IMR-90 (cell line): ENCODE results near the gene WIPF1. TPM values are rescaled to one million over a fixed set of nuclear protein-coding genes. Genes with fewer than 3 reads are reported as not detected.

Experiments used
- ATAC-seq: fragments of 200-7000 bp; cut with Tn5 transposase; 2 replicates; pipeline ENCODE4 v1.9.1; 2020; ENCODE audit warnings: low read depth, mild to moderate bottlenecking, moderate library complexity
- BruUV-seq: library from RNA; stranded (reverse); fragments of 400-500 nt; replicated peaks from 2 replicates; lab custom pipeline; 2021; lab: Mats Ljungman, UMichigan
- CTCF ChIA-PET: fragments of 300-600 bp; formaldehyde crosslinking; extraction: SDS; loops from one replicate; lab custom pipeline; 2021; ENCODE audit warnings: antibody characterized with exemption; lab: Yijun Ruan, JAX
- POLR2A ChIA-PET: fragments of 300-600 bp; sonication (Branson Sonifier 250); formaldehyde crosslinking; loops from one replicate; lab custom pipeline; 2022; ENCODE audit warnings: antibody characterized with exemption; ENCODE audit not compliant: unreplicated experiment; lab: Charles Lee
- DNase-seq: peaks from one replicate; pipeline ENCODE4 v3.0.0; 2013
- H2AFZ ChIP-seq: replicated peaks from 2 replicates; pipeline ENCODE3; 2013; ENCODE audit warnings: low read length, mild to moderate bottlenecking; ENCODE audit not compliant: poor library complexity
- H2AK5ac ChIP-seq: 2 replicates; pipeline ENCODE4 v1.6.1; 2013; ENCODE audit warnings: low read depth, low read length, inconsistent platforms
- H2AK9ac ChIP-seq: replicated peaks from 2 replicates; pipeline ENCODE3; 2013; ENCODE audit warnings: mild to moderate bottlenecking, low read depth, low read length, moderate library complexity; ENCODE audit not compliant: poor library complexity
- H2BK120ac ChIP-seq: 2 replicates; pipeline ENCODE4 v1.6.1; 2013; ENCODE audit warnings: low read depth, low read length, inconsistent platforms
- H2BK15ac ChIP-seq: 3 replicates; pipeline ENCODE4 v1.6.1; 2013; ENCODE audit warnings: low read depth, low read length, inconsistent platforms
- H2BK20ac ChIP-seq: 2 replicates; pipeline ENCODE4 v1.6.1; 2013; ENCODE audit warnings: low read depth, mild to moderate bottlenecking, inconsistent platforms, low read length, moderate library complexity
- H2BK5ac ChIP-seq: 2 replicates; pipeline ENCODE4 v1.6.1; 2013; ENCODE audit warnings: mild to moderate bottlenecking, low read depth, low read length, inconsistent platforms; ENCODE audit not compliant: poor library complexity, severe bottlenecking
- H3K14ac ChIP-seq: replicated peaks from 2 replicates; pipeline ENCODE4 v1.6.1; 2013; ENCODE audit warnings: low read depth, low read length, inconsistent platforms
- H3K18ac ChIP-seq: 2 replicates; pipeline ENCODE4 v1.6.1; 2013; ENCODE audit warnings: low read depth, low read length, control low read depth
- H3K23ac ChIP-seq: 2 replicates; pipeline ENCODE4 v1.6.1; 2013; ENCODE audit warnings: low read depth, low read length, inconsistent platforms
- H3K27ac ChIP-seq: 2 replicates; pipeline ENCODE4 v1.5.1; 2013; ENCODE audit warnings: mild to moderate bottlenecking, control low read depth, low read length; ENCODE audit not compliant: insufficient read depth
- H3K27me3 ChIP-seq: 2 replicates; pipeline ENCODE4 v1.6.1; 2013; ENCODE audit warnings: low read length; ENCODE audit not compliant: control insufficient read depth, insufficient read depth
- H3K36me3 ChIP-seq: 2 replicates; pipeline ENCODE4 v1.6.1; 2013; ENCODE audit warnings: low read length, mixed read lengths; ENCODE audit not compliant: control insufficient read depth, insufficient read depth
- H3K4ac ChIP-seq: 2 replicates; pipeline ENCODE4 v1.6.1; 2013; ENCODE audit warnings: low read depth, low read length, inconsistent platforms
- H3K4me1 ChIP-seq: 2 replicates; pipeline ENCODE4 v1.6.1; 2013; ENCODE audit warnings: low read length, mixed read lengths; ENCODE audit not compliant: control insufficient read depth, insufficient read depth
- H3K4me2 ChIP-seq: 2 replicates; pipeline ENCODE4 v1.6.1; 2013; ENCODE audit warnings: low read depth, mild to moderate bottlenecking, control low read depth, low read length, moderate library complexity
- H3K4me3 ChIP-seq: 2 replicates; pipeline ENCODE4 v1.5.1; 2013; ENCODE audit warnings: low read depth, mild to moderate bottlenecking, control low read depth, low read length, moderate library complexity; ENCODE audit not compliant: insufficient read depth
- H3K56ac ChIP-seq: 2 replicates; pipeline ENCODE4 v1.6.1; 2013; ENCODE audit warnings: low read length, inconsistent platforms; ENCODE audit not compliant: insufficient read depth; ENCODE audit errors: extremely low read depth
- H3K79me1 ChIP-seq, 2 experiments: 2 replicates each; pipeline ENCODE4 v1.6.1; 2013; ENCODE audit warnings: low read length in 2 of 2, inconsistent platforms in 1 of 2, low read depth in 1 of 2
- H3K9ac ChIP-seq: 2 replicates; pipeline ENCODE4 v1.6.1; 2013; ENCODE audit warnings: low read depth, low read length, control low read depth
- H3K9me1 ChIP-seq: 2 replicates; pipeline ENCODE4 v1.6.1; 2013; ENCODE audit warnings: low read length, inconsistent platforms; ENCODE audit not compliant: insufficient read depth
- H3K9me3 ChIP-seq: 2 replicates; pipeline ENCODE4 v1.6.1; 2013; ENCODE audit warnings: low read length; ENCODE audit not compliant: control insufficient read depth, insufficient read depth
- H4K20me1 ChIP-seq: 2 replicates; pipeline ENCODE4 v1.6.1; 2013; ENCODE audit warnings: low read length, inconsistent platforms; ENCODE audit not compliant: insufficient read depth
- H4K5ac ChIP-seq: 2 replicates; pipeline ENCODE4 v1.6.1; 2013; ENCODE audit warnings: mild to moderate bottlenecking, low read depth, low read length, control low read depth
- H4K8ac ChIP-seq, 2 experiments: 2 replicates each; pipeline ENCODE4 v1.6.1; 2013; ENCODE audit warnings: low read depth in 2 of 2, low read length in 2 of 2, control low read depth in 1 of 2, inconsistent platforms in 1 of 2
- H4K91ac ChIP-seq: 2 replicates; pipeline ENCODE4 v1.6.1; 2013; ENCODE audit warnings: low read depth, low read length, inconsistent platforms; ENCODE audit not compliant: insufficient read depth
- BHLHE40 ChIP-seq: fragments of 150-350 bp; IDR thresholded peaks from 2 replicates; pipeline ENCODE4 v1.6.1; 2016; ENCODE audit warnings: mild to moderate bottlenecking, low read depth, low read length
- CEBPB ChIP-seq: IDR thresholded peaks from 2 replicates; pipeline ENCODE4 v1.6.1; 2012; ENCODE audit warnings: low read depth, low read length, improper control_type of control experiment
- CHD1 ChIP-seq: IDR thresholded peaks from 2 replicates; pipeline ENCODE4 v1.6.1; 2012; ENCODE audit warnings: low read depth, low read length, improper control_type of control experiment
- ELK1 ChIP-seq: fragments of 150-350 bp; IDR thresholded peaks from 2 replicates; pipeline ENCODE4 v1.6.1; 2016; ENCODE audit warnings: low read depth, mild to moderate bottlenecking, low read length, moderate library complexity, borderline replicate concordance
- FOS ChIP-seq: fragments of 150-350 bp; IDR thresholded peaks from 2 replicates; pipeline ENCODE4 v1.6.1; 2016; ENCODE audit warnings: low read depth, low read length
- MAFK ChIP-seq: IDR thresholded peaks from 2 replicates; pipeline ENCODE4 v1.6.1; 2012; ENCODE audit warnings: low read depth, low read length, improper control_type of control experiment
- MAZ ChIP-seq: IDR thresholded peaks from 2 replicates; pipeline ENCODE4 v1.6.1; 2012; ENCODE audit warnings: low read depth, mild to moderate bottlenecking, low read length, improper control_type of control experiment, moderate library complexity, borderline replicate concordance
- MXI1 ChIP-seq: IDR thresholded peaks from 2 replicates; pipeline ENCODE4 v1.6.1; 2012; ENCODE audit warnings: low read depth, mild to moderate bottlenecking, low read length, moderate library complexity, borderline replicate concordance
- NFE2L2 ChIP-seq: fragments of 150-350 bp; IDR thresholded peaks from 2 replicates; pipeline ENCODE4 v1.6.1; 2016; ENCODE audit warnings: low read depth, mild to moderate bottlenecking, low read length
- POLR2A ChIP-seq: IDR thresholded peaks from 2 replicates; pipeline ENCODE4 v1.6.1; 2012; ENCODE audit warnings: mild to moderate bottlenecking, low read depth, low read length
- RAD21 ChIP-seq: IDR thresholded peaks from 2 replicates; pipeline ENCODE4 v1.6.1; 2012; ENCODE audit warnings: low read length, improper control_type of control experiment
- RCOR1 ChIP-seq: IDR thresholded peaks from 2 replicates; pipeline ENCODE4 v1.6.1; 2012; ENCODE audit warnings: mild to moderate bottlenecking, low read length, improper control_type of control experiment; ENCODE audit not compliant: insufficient replicate concordance
- RFX5 ChIP-seq: IDR thresholded peaks from 2 replicates; pipeline ENCODE4 v1.8.0; 2012; ENCODE audit warnings: low read depth, mild to moderate bottlenecking, low read length, moderate library complexity
- SMC3 ChIP-seq: fragments of 150-350 bp; IDR thresholded peaks from 2 replicates; pipeline ENCODE4 v1.6.1; 2016; ENCODE audit warnings: low read depth, mild to moderate bottlenecking, antibody characterized with exemption, low read length, moderate library complexity
- WGBS, 2 experiments: methylation state at CpG; one replicate each; pipeline versions ENCODE4 v1.1.5 to v1.1.7; 2013; ENCODE audit warnings: missing lambda C conversion rate in 2 of 2; ENCODE audit not compliant: insufficient read length in 1 of 2; ENCODE audit errors: extremely low coverage in 2 of 2; 5-methylcytosine and 5-hydroxymethylcytosine counted together
- dilution Hi-C: fragments of 300-500 bp; cut with HindIII; formaldehyde crosslinking; loops from one replicate; pipeline ENCODE4 v1.14.3; 2018; ENCODE audit warnings: low sequenced_read_pairs; ENCODE audit not compliant: unreplicated experiment
- in situ Hi-C: fragments of 300-500 bp; cut with MboI; formaldehyde crosslinking; loops from 3 replicates; pipeline ENCODE4 v1.14.3; 2019; ENCODE audit warnings: low sequenced_read_pairs, inconsistent platforms, mixed read lengths
- intact Hi-C: fragments of 100-400 bp; cut with micrococcal nuclease; formaldehyde crosslinking; loops from 2 replicates; pipeline ENCODE4 v1.10.0; 2022
- polyA plus RNA-seq, 3 experiments: library from polyadenylated mRNA; depleted of rRNA; stranded (reverse); fragments of >200 nt; gene quantifications; 2 replicates each; pipeline ENCODE4 v1.2.3, GENCODE V29; 2012; ENCODE audit warnings: low replicate concordance in 1 of 3
- total RNA-seq: library from RNA; depleted of rRNA; stranded (reverse); fragments of >200 nt; gene quantifications from 2 replicates; pipeline ENCODE4 v1.2.3, GENCODE V29; 2012
- TF ChIP-seq, protein P1 (sequence below): conservative IDR thresholded peaks from 2 replicates; pipeline ENCODE4 v1.5.1; 2012; ENCODE audit warnings: mild to moderate bottlenecking, low read depth, low read length, improper control_type of control experiment
- TF ChIP-seq, protein P2 (sequence below): fragments of 150-350 bp; IDR thresholded peaks from 2 replicates; pipeline ENCODE4 v1.6.1; 2017; ENCODE audit warnings: mild to moderate bottlenecking, antibody characterized with exemption, low read length, low read depth

The WIPF1 gene
- total and polyA plus RNA-seq, 2 of the 4 experiments (the other 2 are of a cell fraction) = 2.7 to 13.5 TPM

DNA sequence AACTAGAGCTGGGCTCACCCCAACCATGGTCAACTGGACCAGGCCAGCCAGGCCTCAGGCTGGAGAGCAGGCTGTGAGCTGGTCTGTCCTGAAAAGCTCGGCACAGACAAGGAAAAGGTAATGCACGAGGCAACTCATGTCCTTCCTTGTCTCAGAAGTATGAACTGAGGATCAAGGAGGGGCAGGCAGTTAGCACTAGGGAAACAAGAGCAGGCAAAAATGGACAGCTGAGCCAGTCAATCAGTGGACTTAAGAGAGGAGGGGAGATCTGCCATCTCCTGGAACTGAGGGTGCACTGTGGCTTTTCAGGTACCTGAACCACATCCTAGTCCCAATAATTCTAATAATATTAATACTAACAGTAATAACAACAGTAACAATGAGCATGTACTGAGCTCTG is 20.6 kb upstream of the WIPF1 start:
- Histone ChIP-seq H2AK5ac (no peak overlapping the region), H4K20me1 (peaks cover 8% of the 10 kb centered on the region; the same call in 1 of the 2 replicates), H4K5ac (no peak overlapping the region), H3K9me3 (no peaks in the 10 kb centered on the region), H2BK120ac (no peak overlapping the region), H3K14ac (no peak overlapping the region), H2BK15ac (no peak overlapping the region), H4K8ac (no peak overlapping the region), H2AFZ (no peak overlapping the region), H3K27ac (no peak overlapping the region), H3K18ac (no peak overlapping the region), H3K9me1 (peaks cover 12% of the 10 kb centered on the region), H3K79me1 (peaks cover 7 to 18% of the 10 kb centered on the region in 2 experiments), H3K36me3 (no peaks in the 10 kb centered on the region; the same call in 1 of the 2 replicates), H3K4me1 (peaks cover 12% of the 10 kb centered on the region), H3K9ac (no peak overlapping the region), H3K23ac (no peak overlapping the region), H3K4me3 (no peak overlapping the region), H3K27me3 (no peaks in the 10 kb centered on the region), H3K4ac (no peak overlapping the region), H2BK20ac (no peak overlapping the region), H3K56ac (no peak overlapping the region), H2BK5ac (no peak overlapping the region), H4K91ac (no peak overlapping the region), H2AK9ac (no peak overlapping the region), H3K4me2 (no peak overlapping the region)
- no TSS peak for BruUV-seq
- no CpG with 5 or more reads among the region's 2 CpGs for WGBS, 2 experiments
- DNase-seq (no peak), ATAC-seq (no peak)
- in situ Hi-C loops (no loop called here), dilution Hi-C loops (no loop called here), intact Hi-C loops (no loop called here)
- ChIA-PET CTCF (interaction anchor here (0.5 kb wide), 1 partner anchor 335 kb away, joined by 3 read pairs; no protein-coding TSS in a partner anchor), POLR2A (no interaction called here)
- TF ChIP-seq MAZ (no peak), MAFK (no peak), CHD1 (no peak), NFE2L2 (no peak), ELK1 (no peak), RCOR1 (no peak), RFX5 (no peak), RAD21 (no peak), MXI1 (no peak), BHLHE40 (no peak), POLR2A (no peak), SMC3 (no peak), CEBPB (no peak), FOS (no peak)
- TF ChIP-seq, protein P1, sequence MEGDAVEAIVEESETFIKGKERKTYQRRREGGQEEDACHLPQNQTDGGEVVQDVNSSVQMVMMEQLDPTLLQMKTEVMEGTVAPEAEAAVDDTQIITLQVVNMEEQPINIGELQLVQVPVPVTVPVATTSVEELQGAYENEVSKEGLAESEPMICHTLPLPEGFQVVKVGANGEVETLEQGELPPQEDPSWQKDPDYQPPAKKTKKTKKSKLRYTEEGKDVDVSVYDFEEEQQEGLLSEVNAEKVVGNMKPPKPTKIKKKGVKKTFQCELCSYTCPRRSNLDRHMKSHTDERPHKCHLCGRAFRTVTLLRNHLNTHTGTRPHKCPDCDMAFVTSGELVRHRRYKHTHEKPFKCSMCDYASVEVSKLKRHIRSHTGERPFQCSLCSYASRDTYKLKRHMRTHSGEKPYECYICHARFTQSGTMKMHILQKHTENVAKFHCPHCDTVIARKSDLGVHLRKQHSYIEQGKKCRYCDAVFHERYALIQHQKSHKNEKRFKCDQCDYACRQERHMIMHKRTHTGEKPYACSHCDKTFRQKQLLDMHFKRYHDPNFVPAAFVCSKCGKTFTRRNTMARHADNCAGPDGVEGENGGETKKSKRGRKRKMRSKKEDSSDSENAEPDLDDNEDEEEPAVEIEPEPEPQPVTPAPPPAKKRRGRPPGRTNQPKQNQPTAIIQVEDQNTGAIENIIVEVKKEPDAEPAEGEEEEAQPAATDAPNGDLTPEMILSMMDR = no peak
- TF ChIP-seq, protein P2, sequence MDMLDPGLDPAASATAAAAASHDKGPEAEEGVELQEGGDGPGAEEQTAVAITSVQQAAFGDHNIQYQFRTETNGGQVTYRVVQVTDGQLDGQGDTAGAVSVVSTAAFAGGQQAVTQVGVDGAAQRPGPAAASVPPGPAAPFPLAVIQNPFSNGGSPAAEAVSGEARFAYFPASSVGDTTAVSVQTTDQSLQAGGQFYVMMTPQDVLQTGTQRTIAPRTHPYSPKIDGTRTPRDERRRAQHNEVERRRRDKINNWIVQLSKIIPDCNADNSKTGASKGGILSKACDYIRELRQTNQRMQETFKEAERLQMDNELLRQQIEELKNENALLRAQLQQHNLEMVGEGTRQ = no peak
